ENCODE measurements around the gene MBP. TPM values are rescaled to one million over a fixed set of nuclear protein-coding genes. Genes with fewer than 3 reads are reported as not detected.

Gene MBP
- total RNA-seq, 1 donor from 2014 or later: 2,463 TPM

DNA sequence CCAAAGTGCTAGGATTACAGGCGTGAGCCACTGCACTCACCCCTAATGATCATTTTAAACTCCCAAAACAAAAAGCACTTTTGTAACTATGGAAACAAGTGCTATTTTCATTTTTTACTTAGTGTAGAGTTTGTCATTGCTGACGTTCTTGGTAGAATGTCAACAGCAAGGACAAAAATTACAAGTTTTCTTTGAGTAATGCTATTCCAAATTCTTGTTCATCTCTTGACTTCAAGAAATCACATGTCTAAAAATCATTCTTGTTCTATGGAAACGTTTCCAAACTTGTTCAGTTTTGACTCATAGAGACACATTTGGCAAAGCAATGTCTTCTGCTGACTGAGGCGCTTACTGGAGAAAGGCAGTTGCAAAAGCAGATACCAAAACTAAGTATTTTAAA is 82.6 kb downstream of the MBP start:
- ATAC-seq (peak; percentile 41), DNase-seq (ENCODE audit: low spot score) (no peak)
- intact Hi-C loops (cut with DNase I): no loop called here

DNA sequence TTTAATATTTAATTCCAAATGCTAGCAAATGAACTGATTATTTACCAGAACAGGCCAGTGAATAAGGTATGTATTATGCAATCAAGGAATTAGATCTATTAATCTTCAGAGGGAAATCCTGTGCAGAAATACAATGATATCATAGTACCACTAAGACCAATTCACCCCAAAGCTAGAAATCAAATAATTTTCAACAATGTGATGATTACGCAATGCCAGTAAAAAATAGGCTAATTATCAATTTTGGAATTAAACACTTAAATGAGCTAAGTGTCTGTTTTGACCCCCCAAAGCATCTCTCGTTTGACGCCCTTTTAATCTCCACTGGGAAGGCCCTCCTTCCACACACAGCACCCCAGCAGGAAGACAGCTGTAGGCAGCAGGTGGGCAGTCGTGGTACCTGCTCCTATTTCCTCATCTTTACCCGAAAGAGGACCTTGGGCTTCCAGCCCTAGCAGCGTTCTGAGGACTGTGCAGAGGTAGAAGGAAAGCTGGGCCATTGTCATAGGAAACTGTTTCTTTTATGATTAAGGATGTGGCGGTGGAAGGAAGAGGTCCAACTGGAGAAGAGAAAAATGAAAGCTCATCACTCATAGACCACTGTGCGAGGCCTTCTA is 84.7 kb downstream of the MBP start:
- DNase-seq (ENCODE audit: low spot score) (peak; percentile 13), ATAC-seq (no peak)
- intact Hi-C loops (cut with DNase I): no loop called here

DNA sequence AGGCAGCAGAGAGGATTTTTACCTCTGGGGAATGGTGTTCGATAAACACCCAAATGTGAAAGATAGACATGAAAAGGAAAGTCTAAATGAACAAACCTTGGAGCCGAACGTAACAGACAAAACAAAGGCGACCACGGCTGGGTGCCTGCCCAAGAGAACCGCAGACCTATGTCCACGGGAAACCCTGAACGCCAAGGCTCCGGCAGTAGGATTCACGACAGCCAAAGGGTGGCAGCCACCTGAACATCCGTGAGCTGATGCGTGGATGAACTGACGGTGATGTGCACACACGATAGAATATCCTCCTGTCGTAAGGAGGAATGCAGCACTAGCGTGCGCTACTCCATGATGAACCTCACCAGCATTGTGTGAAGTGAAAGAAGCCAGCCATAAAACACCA is 85.6 kb downstream of the MBP start:
- ATAC-seq: no peak
- DNase-seq (ENCODE audit: low spot score): peak; percentile 51
- intact Hi-C loops (cut with DNase I): no loop called here

DNA sequence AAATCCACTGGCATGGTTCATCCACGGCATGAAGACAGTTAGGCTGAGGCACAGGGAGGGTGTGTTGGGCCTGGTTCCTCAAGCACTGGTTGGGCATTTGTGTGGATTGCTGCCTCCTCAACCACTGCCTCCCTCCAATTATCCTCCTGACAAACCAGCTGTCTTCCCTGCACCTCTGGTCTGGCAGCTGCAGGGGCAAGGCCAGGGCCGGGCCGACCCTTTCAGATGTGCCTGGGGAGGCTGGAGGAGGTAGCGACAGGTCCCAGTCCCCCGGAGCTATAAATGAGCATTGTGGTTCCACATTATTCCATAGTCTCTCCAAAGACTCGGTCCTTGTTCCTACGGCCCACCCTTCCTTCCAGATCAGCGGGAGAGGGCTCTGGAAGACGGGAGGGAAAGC is 86.2 kb downstream of the MBP start:
- intact Hi-C loops (cut with DNase I): no loop called here
- DNase-seq (ENCODE audit: low spot score): peak; percentile 33
- ATAC-seq: no peak

DNA sequence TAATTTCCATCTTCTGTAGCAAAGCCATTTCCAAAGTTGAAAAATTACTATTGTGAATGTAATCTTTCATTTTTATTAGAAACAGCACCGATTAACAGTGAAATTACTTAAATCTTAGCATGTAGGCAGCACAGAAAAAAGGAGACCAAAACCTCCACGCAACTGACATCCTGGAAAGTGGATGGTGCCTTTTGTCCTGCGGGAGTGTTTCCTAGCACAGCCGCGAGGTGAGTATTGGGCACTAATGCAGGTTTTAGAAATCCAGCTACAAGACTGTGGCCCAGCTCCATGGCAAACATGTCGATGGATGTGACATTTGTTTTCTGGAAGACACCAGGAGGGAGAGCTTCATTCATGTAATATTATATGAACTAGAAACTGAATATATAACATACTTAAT is 86.9 kb downstream of the MBP start:
- ATAC-seq: no peak
- peak; percentile 33 for DNase-seq (ENCODE audit: low spot score)
- intact Hi-C loops (cut with DNase I): no loop called here

DNA sequence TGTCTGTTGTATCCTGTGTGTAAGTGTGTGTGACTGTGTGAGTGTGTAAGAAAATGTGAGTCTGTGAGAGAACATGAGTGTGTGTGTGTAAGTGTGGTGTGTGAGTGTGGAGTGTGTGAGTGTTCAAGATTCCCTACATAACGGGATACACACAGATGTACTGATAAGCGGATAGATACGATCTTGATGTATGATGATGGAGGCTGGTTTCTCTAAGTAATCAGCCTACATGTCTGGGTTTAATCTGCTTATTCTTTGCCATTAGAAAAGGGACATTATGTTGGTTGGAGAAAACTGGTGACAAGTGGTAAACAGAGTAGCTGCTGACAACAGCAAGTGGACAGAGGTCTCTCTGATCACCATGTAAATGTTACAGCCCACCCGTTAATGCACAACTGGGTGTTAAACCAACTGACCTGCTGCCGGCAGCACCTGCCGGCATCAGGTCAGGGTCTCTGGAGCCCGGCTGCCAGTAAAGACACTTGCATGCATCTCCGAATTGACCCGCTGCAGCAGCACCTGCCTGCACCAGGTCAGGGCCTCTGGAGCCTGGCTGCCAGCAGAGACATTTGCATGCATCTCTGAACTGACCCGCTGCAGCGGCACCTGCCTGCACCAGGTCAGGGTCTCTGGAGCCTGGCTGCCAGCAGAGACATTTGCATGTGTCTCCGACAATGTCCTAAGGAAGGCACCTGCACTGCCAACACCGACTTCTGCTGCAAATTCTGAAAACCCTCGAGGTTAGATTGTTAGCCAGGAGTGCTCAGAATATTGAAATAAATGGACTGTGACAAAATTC is 87.5 kb downstream of the MBP start:
- ATAC-seq: no peak
- DNase-seq (ENCODE audit: low spot score): peak; percentile 19
- intact Hi-C loops (cut with DNase I): no loop called here

DNA sequence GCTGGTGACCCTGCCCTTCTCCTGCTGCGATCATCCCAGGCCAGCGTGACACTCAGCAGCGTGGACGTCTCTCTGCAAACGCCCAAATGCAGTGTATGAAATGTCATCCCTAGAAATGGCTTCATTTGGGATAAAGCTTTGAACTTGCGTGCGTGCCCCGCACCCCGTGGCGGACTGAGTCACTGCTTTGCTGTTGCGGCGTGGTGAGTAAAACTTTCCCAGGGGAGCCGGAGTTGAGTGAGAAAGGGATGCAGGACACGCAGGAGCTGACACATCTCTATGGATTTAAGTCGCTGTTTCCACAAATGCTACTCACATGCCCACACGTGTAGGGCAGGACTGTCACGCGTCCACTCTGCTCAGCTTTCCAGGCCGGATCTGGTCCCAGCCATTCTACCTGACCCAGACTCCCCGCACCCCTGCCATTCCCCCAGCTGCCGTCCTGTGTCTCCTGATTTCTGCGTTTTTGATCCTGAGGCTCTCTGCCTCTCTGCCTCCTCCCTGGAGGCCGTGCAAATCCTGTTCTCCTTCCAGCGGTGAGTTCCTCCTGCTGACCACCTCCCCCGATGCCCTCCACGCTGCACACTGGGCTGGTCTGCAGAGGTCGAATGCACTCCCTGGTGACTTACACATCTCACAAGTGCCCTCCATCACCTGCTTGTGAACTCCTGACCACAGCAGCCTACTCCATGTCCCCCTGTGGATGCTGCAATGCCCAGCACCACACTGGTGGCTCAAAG is 88.9 kb downstream of the MBP start:
- intact Hi-C loops (cut with DNase I): no loop called here

DNA sequence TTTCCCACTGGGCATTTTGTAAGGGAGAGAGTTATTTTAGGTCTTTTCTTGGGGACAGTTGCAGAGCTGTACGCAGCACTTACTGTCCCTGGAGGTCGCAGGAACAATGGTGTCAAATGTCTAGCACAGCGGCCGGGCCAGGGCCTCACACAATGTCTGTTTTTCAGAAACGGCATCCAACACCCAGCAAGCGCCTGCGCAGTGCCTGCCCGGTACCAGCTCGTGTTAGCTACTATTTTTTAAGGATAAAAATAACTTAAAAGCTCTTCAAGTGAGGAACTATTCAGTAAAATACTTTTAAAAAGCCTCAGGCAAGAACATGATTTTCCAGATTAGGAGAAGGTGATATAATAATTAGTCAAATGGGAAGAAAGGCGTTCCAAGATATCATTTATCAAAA is 90.0 kb downstream of the MBP start:
- intact Hi-C loops (cut with DNase I): no loop called here
- ATAC-seq: peak; percentile 90
- no peak for DNase-seq (ENCODE audit: low spot score)

More for the DNA sequence above, 88.9 kb downstream of the MBP start:
- DNase-seq (ENCODE audit: low spot score) (no peak), ATAC-seq (no peak)

DNA sequence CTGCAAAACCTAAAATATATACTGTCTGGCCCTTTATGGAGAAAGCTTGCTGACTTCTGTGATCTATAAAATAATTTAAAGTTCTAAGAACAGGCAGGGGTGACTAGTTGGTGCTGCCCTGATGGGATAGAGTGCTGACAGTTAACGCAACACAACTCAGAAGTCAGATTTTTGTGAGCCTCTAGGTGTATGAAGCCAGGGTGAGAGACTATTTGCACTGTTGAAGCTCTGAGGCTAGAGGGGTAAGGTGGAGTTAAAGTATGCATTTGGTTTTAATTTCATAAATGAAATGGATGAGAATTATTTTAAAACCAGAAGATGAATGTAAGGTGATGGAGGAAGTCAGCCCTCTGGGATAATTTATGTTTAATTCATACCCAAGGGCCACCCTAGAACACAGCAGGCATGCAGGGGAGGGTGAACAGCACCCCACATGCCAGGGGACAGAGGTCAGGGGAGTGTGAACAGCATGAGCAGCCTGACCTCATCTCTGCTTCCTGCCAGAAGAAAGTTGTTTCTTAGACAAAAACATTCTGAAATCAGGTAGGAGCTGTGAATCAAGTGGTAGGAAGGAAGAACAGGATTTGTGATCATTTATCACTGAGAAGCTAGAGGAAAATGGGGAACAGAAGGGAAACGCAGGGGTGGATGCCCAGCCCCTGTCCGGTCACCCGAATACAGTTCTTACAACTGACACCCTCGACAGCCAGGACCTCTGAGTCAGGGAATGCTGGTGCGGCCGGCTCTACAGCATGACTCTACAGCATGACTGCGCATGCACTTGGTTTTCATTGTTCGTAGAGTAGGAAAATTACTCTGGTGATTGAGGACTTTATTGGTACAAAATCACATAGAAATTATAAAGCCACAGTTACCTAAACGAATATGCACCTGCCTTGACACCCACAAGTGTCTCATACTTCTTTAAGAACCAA is 93.1 kb downstream of the MBP start:
- ATAC-seq (no peak), DNase-seq (ENCODE audit: low spot score) (no peak)
- intact Hi-C loops (cut with DNase I): no loop called here

DNA sequence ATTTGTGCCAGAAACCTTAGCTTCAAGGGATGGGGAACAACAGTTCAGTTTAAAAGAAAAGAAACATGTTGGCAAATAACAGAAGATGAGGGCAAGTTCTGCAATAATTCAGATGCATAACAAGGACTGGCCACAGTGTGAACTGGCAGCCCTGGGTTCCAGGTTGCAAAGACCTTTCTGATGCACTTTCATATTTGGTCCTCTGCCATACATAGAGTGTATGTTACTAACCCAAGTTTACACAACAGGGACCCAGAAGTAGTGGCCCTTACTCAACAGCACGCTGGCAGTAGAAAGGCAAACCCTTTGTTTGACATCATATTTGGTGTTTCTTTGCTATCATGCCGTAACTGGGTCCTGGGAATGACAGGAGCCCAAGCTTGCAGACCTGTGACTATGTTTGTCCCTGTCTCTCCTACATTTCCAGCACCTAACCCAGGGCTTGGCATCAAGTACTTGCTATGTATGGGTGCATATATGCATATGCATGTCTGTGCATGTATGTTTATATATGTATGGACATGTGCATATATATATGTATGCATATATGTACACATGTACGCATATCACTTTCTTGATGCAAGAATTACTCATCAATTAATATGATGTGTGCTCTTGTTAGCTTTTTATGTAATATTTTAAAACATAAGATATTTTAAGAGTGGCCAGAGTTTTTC is 94.3 kb downstream of the MBP start:
- intact Hi-C loops (cut with DNase I): no loop called here
- no peak for DNase-seq (ENCODE audit: low spot score)
- ATAC-seq: no peak

DNA sequence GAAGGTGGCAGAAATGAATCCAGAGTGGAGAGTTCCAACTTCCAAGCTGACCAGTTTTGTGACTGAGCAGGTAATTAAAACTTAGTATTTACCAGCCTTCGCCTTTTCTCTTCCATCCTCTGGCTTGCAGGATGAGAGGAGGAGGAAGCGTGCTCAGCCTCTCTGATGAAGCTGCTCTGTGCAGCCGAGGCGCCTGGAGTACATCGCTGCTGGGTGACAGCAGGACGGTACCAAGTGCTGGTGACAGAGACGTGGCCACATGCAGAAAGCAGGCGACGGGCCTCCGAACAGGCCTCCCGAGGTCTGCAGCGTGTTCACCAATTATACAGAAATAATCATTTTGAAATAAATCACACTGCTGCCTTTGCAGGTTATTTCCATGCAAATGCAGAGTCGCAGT is 95.0 kb downstream of the MBP start:
- DNase-seq (ENCODE audit: low spot score) (no peak), ATAC-seq (no peak)
- intact Hi-C loops (cut with DNase I): no loop called here

DNA sequence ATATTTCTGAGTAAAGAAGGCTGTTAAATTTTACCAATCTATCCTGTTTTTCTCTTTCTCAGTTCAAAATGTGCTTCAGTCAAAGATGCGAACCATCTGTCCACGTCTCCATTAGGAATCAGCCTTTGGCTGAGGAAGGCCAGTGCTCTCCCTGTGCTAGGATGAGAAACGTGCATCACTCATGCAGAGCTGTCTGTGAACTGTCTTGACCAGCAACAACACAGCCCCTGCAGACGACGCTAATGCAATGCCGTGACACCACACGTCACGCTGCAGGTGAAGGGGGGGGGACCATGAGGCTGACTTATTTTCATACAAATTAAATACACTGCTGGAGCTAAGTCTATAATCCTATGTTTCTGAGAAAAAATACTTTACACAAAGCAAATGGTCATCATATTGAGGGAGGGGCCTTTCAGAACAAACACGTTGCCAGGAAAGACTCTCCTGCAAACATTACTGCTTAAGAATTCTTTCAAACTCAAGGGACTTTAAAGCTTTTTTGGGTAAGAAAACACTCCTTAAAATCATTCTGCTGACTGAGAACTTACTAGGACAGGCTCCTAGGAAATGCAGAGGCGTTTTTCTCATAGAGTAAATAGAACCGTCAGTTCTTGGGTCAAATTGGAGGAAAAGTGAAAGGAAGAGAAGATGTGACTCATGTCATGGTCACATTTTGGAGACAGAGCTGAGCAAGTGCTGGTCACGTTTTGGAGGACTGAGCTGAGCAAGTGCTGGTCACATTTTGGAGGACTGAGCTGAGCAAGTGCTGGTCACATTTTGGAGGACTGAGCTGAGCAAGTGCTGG is 97.0 kb downstream of the MBP start:
- DNase-seq (ENCODE audit: low spot score): no peak
- peak; percentile 21 for ATAC-seq
- intact Hi-C loops (cut with DNase I): no loop called here

DNA sequence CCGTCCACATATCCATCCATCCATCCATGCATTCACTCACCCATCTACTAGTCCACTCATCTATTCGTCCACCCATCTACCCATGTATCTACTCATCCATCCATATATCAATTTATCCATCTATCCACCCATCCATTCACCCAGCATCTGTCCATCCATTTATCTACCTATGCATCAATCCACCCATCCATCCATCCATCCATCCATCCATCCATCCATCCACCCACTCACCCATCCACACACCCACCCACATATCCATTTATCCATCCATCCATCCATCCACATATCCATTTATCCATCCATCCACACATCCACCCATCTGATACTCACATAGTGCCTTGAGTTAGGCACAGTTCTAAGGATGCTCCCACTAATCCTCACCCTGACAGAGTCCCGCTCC is 99.0 kb downstream of the MBP start:
- no peak for ATAC-seq
- no peak for DNase-seq (ENCODE audit: low spot score)
- intact Hi-C loops (cut with DNase I): no loop called here

DNA sequence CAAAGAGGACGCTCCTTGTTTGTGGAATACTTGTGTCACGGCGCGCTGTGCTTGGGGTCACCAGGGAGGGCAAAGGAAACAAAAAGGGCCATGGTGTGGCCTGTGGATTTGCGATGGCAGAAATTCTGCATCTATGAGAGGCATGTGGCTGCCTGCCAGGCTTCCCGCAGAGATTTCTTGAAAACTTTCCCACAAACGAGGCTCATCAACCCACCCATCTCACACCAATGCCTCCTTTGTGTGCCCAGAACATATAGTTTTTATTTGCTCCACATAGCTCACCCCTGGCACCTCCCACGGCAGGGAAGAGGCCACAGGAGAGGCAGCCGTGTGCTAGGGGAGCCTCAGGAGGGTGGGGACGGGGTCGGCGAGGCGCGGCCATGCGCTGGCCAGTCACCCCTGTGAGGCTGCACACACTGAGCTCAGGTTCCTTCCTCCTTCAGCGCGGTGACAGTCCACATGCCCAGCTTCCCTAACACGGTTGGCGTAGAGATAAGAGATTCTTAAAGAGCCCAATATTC is 100.3 kb downstream of the MBP start:
- intact Hi-C loops (cut with DNase I): no loop called here
- DNase-seq (ENCODE audit: low spot score): no peak
- peak; percentile 73 for ATAC-seq

DNA sequence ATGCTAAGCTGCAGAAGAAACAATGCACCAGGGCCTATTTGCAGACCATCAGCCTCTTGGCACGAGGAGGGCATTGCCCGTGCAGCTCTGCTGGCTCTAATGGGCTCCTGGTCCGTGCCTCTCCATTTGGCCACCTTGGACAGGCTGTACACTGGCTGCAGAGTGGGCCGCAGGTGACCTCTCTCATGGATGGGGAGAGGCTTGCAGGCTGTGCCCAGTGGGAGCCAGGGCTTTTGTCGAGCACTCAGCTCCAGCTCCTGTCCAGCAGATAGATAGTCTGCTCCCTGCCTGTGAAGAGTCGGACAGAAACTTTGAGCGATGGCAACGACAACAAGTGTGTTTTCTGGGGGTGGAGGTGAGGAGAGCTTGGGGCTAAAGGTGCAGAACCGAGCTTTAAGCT is 100.9 kb downstream of the MBP start:
- no peak for DNase-seq (ENCODE audit: low spot score)
- intact Hi-C loops (cut with DNase I): no loop called here
- ATAC-seq: peak; percentile 34

DNA sequence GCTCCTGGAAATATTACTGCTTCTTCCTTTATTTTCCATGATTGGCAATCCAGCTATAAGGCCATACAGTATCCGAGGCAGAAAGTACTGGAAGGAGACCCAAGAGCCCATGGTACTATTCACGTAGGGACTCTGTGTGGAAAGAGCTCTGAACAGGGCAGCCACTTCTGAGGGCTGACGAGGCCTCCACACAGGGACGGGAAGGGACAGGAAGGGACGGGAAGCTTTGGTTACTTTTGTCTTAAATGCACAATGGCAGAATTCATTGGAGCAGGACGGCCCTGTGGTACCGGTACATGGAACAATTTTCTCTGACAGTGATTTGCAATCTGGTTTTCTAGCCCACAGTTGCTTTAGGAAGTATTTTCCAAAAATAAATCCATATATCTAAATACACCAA is 102.4 kb downstream of the MBP start:
- intact Hi-C loops (cut with DNase I): no loop called here
- ATAC-seq: no peak
- DNase-seq (ENCODE audit: low spot score): no peak

DNA sequence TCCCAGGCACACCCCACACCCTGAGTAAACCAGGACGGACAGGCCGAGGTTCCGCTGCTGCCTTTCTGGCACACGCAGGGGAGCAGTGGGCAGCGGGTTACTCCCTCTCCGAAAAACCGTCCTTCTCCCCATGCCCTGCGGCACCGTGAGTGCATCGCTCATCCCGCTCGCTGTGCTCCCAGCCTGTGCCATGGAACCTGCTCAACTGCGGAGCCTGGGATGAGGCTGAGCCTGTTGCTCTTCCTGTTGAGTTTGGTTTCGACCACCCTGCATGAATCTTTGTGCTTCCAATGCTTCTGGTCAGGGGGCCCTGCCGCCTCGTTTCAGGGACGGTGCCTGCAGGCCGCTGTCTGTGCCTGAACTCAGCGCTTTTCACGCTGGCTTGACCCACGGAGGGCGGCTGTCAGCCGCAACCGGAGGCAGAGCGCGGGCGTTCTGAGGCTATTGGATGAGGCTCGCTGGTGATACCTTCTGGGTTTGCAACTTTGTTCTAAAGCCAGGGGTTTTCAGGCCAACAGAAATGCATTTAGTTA is 106.7 kb downstream of the MBP start:
- intact Hi-C loops (cut with DNase I): no loop called here
- DNase-seq (ENCODE audit: low spot score) (no peak), ATAC-seq (no peak)
